ENCODE results near the gene MSI1. TPM values are rescaled to one million over a fixed set of nuclear protein-coding genes. Genes with fewer than 3 reads are reported as not detected.

Gene MSI1
- total RNA-seq, 4 donors from 2014 or later = 0.16 TPM; not detected in 3

GRCh38 chr12:120321382-120322202 is 47.4 kb downstream of the MSI1 start:
- ATAC-seq (no peak), DNase-seq (no peak)
- in situ Hi-C loops (cut with MboI; ENCODE audit: low sequenced_read_pairs in 4 of 4) (loop anchor here in 1 of 4 donors (10.0 kb wide), 1 partner anchor 113 kb away; the partner anchor contains the start of gene COX6A1), intact Hi-C loops (cut with DNase I; ENCODE audit: low total_unique reads) (no loop called here)
- Histone ChIP-seq H3K4me3 (no peak overlapping the region), H3K27me3 (no peaks in the 10 kb centered on the region), H3K4me1 (peaks cover 3 to 11% of the 10 kb centered on the region in 2 donors), H3K27ac (no peak overlapping the region), H3K9me3 (no peaks in the 10 kb centered on the region), H3K36me3 (no peaks in the 10 kb centered on the region)
- no peak for TF ChIP-seq POLR2A (IDR thresholded peaks at IDR 0.05)
- TF ChIP-seq, protein P1, sequence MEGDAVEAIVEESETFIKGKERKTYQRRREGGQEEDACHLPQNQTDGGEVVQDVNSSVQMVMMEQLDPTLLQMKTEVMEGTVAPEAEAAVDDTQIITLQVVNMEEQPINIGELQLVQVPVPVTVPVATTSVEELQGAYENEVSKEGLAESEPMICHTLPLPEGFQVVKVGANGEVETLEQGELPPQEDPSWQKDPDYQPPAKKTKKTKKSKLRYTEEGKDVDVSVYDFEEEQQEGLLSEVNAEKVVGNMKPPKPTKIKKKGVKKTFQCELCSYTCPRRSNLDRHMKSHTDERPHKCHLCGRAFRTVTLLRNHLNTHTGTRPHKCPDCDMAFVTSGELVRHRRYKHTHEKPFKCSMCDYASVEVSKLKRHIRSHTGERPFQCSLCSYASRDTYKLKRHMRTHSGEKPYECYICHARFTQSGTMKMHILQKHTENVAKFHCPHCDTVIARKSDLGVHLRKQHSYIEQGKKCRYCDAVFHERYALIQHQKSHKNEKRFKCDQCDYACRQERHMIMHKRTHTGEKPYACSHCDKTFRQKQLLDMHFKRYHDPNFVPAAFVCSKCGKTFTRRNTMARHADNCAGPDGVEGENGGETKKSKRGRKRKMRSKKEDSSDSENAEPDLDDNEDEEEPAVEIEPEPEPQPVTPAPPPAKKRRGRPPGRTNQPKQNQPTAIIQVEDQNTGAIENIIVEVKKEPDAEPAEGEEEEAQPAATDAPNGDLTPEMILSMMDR (IDR thresholded peaks at IDR 0.05 in 4 of 5, conservative IDR thresholded peaks at IDR 0.05 in 1 of 5) = no peak

GRCh38 chr12:120317224-120318105 is 51.5 kb downstream of the MSI1 start:
- in situ Hi-C loops (cut with MboI; ENCODE audit: low sequenced_read_pairs in 4 of 4) = no loop called here
- intact Hi-C loops (cut with DNase I; ENCODE audit: low total_unique reads) = loop anchor here (1.0 to 10.0 kb wide), 4 partner anchors 15 to 697 kb away; partner anchors contain the start of genes C12orf43, COX6A1, RNU4-1 and SIRT4
- no peaks in the 10 kb centered on the region for H3K27me3 ChIP-seq

DNA sequence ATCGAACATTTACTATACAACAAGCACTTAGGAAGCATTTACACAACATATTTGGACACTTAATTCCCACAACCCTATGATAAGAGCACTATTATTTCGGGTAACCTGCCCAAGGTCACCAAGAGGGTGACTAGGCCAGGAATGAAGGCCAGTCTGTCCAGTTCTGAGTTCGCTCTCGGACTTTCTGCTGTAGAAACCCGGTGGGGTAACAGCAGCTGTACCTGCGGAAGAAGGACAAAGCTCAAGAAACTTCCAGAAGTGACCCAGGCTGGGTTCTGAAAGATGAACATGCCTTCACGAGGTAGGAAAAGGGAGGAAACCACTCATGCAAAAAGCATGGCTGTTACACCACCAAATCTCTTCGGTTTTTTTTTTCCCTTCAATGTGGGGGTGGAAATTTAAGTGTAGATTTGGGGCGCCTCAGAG is 52.2 kb downstream of the MSI1 start:
- H3K27ac ChIP-seq = peak overlapping the region; percentile 92 to 96 (median 94)
- H3K9me3 ChIP-seq = no peaks in the 10 kb centered on the region
- in situ Hi-C loops (cut with MboI; ENCODE audit: low sequenced_read_pairs in 4 of 4) (no loop called here), intact Hi-C loops (cut with DNase I; ENCODE audit: low total_unique reads) (loop anchor here (1.0 to 10.0 kb wide), 4 partner anchors 15 to 698 kb away; partner anchors contain the start of genes C12orf43, COX6A1, RNU4-1 and SIRT4)
- no peak for DNase-seq
- H3K36me3 ChIP-seq = peaks cover 0 to 5% of the 10 kb centered on the region in 2 donors
- peak overlapping the region; percentile 67 to 81 (median 73) for H3K4me3 ChIP-seq
- TF ChIP-seq, protein P1 (IDR thresholded peaks at IDR 0.05 in 4 of 5, conservative IDR thresholded peaks at IDR 0.05 in 1 of 5) = no peak
- no peak for TF ChIP-seq POLR2A (IDR thresholded peaks at IDR 0.05)
- ATAC-seq = peak; percentile 23 to 42
- H3K27me3 ChIP-seq = no peaks in the 10 kb centered on the region
- peaks cover 3 to 7% of the 10 kb centered on the region in 2 donors for H3K4me1 ChIP-seq

More at GRCh38 chr12:120317224-120318105, 51.5 kb downstream of the MSI1 start:
- peak overlapping the region; percentile 92 to 96 (median 94) for H3K27ac ChIP-seq
- TF ChIP-seq, protein P1 (IDR thresholded peaks at IDR 0.05 in 4 of 5, conservative IDR thresholded peaks at IDR 0.05 in 1 of 5) = peak; percentile 55 to 70 (median 62)
- peak; percentile 78 to 86 for TF ChIP-seq POLR2A (IDR thresholded peaks at IDR 0.05)
- peaks cover 3 to 7% of the 10 kb centered on the region in 2 donors for H3K4me1 ChIP-seq
- peak overlapping the region; percentile 67 to 81 (median 73) for H3K4me3 ChIP-seq
- H3K9me3 ChIP-seq = no peaks in the 10 kb centered on the region
- H3K36me3 ChIP-seq = peaks cover 0 to 5% of the 10 kb centered on the region in 2 donors
- peak; percentile 99 to 100 for DNase-seq
- ATAC-seq = peak; percentile 99

GRCh38 chr12:120314220-120314619 is 54.7 kb downstream of the MSI1 start:
- Histone ChIP-seq H3K9me3 (no peaks in the 10 kb centered on the region), H3K36me3 (peaks cover 0 to 5% of the 10 kb centered on the region in 2 donors), H3K27ac (no peak overlapping the region), H3K4me1 (peaks cover 3 to 7% of the 10 kb centered on the region in 2 donors), H3K27me3 (no peaks in the 10 kb centered on the region), H3K4me3 (no peak overlapping the region)
- DNase-seq (no peak), ATAC-seq (no peak)
- intact Hi-C loops (cut with DNase I; ENCODE audit: low total_unique reads) (loop anchor here (10.0 kb wide), 1 partner anchor 701 kb away; the partner anchor contains the start of gene C12orf43), in situ Hi-C loops (cut with MboI; ENCODE audit: low sequenced_read_pairs in 4 of 4) (no loop called here)
- TF ChIP-seq, protein P1 (IDR thresholded peaks at IDR 0.05 in 4 of 5, conservative IDR thresholded peaks at IDR 0.05 in 1 of 5) = no peak
- TF ChIP-seq POLR2A (IDR thresholded peaks at IDR 0.05) = no peak

All from gastrocnemius medialis (tissue), 4 donors.